Measurements from ENCODE around the gene MRPS7. TPM values are rescaled to one million over a fixed set of nuclear protein-coding genes. Genes with fewer than 3 reads are reported as not detected.

MRPS7 gene
- total and polyA plus RNA-seq, 10 of the 15 experiments (the other 5 are each of a cell fraction or from before 2014, with no cell fraction given): 88.4 to 217 (median 109) TPM

GRCh38 chr17:75228305-75228704, 33.4 kb upstream of the MRPS7 start (continued):
- no peak for TF ChIP-seq CHD4 (IDR thresholded peaks at IDR 0.05)

GRCh38 chr17:75228847-75229246, 32.8 kb upstream of the MRPS7 start:
- no peak overlapping the region for H3K27ac ChIP-seq (ENCODE audit: control insufficient read depth, insufficient read depth)
- FAIRE-seq (no peak), ATAC-seq (no peak), DNase-seq (ENCODE audit: low read depth, low spot score) (no peak)
- no peak overlapping the region for H3K4me3 ChIP-seq
- intact Hi-C loops (cut with micrococcal nuclease; ENCODE audit: unreplicated experiment): no loop called here
- H3K36me3 ChIP-seq (ENCODE audit: control insufficient read depth in 2 of 2, insufficient read depth in 2 of 2, low read length in 1 of 2): peaks cover 37 to 40% of the 10 kb centered on the region in 2 experiments
- no peaks in the 10 kb centered on the region for H3K4me1 ChIP-seq (ENCODE audit: control insufficient read depth, insufficient read depth, low read length)
- ChIA-PET CTCF (interaction anchor here (0.8 to 1.4 kb wide), 4 partner anchors 13 to 267 kb away, joined by 3 to 5 read pairs (median 3); no protein-coding TSS in a partner anchor), POLR2A (interaction anchor here (0.6 to 1.4 kb wide), 3 partner anchors 16 to 62 kb away, joined by 3 to 5 read pairs (median 3); partner anchors contain the start of genes GGA3 and MRPS7), RAD21 (ENCODE audit: unreplicated experiment) (interaction anchor here (0.5 kb wide), 1 partner anchor 56 kb away, joined by 3 read pairs; no protein-coding TSS in a partner anchor), SMC1A (ENCODE audit: uncharacterized antibody, unreplicated experiment) (interaction anchor here (1.0 kb wide), 1 partner anchor 151 kb away, joined by 3 read pairs; no protein-coding TSS in a partner anchor)
- H3K9me3 ChIP-seq (replicated peaks; ENCODE audit: control insufficient read depth, insufficient read depth, low read length): no peaks in the 10 kb centered on the region
- 97% methylated on average over 4 of the region's 4 CpGs for WGBS (ENCODE audit: insufficient coverage, insufficient replicate concordance, low lambda C conversion rate, missing lambda C conversion rate)
- no peaks in the 10 kb centered on the region for H4K20me1 ChIP-seq (ENCODE audit: control insufficient read depth, insufficient read depth)
- BruUV-seq (replicated peaks): no TSS peak
- no peaks in the 10 kb centered on the region for H3K79me2 ChIP-seq (ENCODE audit: control insufficient read depth, insufficient read depth, low read length)
- H3K4me2 ChIP-seq (ENCODE audit: control insufficient read depth, insufficient read depth): no peak overlapping the region
- H3K9ac ChIP-seq (ENCODE audit: control insufficient read depth, insufficient read depth, low read length): no peak overlapping the region
- in situ Hi-C loops (cut with MboI): no loop called here
- no peaks in the 10 kb centered on the region for H3K27me3 ChIP-seq (replicated peaks in 1 of 2; ENCODE audit: control insufficient read depth in 2 of 2, insufficient read depth in 2 of 2, low read length in 1 of 2)
- no peak overlapping the region for H2AFZ ChIP-seq (ENCODE audit: control insufficient read depth, low read depth, low read length)
- TF ChIP-seq RAD51 (IDR thresholded peaks at IDR 0.05) (no peak), USF2 (IDR thresholded peaks at IDR 0.05; ENCODE audit: borderline replicate concordance, low read depth, low read length) (no peak), ZNF207 (IDR thresholded peaks at IDR 0.05; ENCODE audit: borderline replicate concordance) (no peak), CHD2 (IDR thresholded peaks at IDR 0.05; ENCODE audit: borderline replicate concordance, low read depth, low read length) (no peak), IKZF2 (IDR thresholded peaks at IDR 0.05) (no peak), CEBPB (IDR thresholded peaks at IDR 0.05; ENCODE audit: borderline replicate concordance in 1 of 2, low read depth in 2 of 2, low read length in 2 of 2) (no peak), ELK1 (IDR thresholded peaks at IDR 0.05; ENCODE audit: low read depth, low read length) (no peak), STAT3 (IDR thresholded peaks at IDR 0.05; ENCODE audit: low read depth, low read length) (no peak), ZZZ3 (IDR thresholded peaks at IDR 0.05; ENCODE audit: control insufficient read depth, insufficient read length, low read depth) (no peak), FOXM1 (IDR thresholded peaks at IDR 0.05; ENCODE audit: low read depth, low read length) (no peak), PAX8 (IDR thresholded peaks at IDR 0.05) (no peak), BHLHE40 (IDR thresholded peaks at IDR 0.05; ENCODE audit: borderline replicate concordance in 1 of 2, low read depth in 2 of 2, low read length in 1 of 2) (no peak), REST (IDR thresholded peaks at IDR 0.05; ENCODE audit: low read depth, low read length) (no peak), NFYB (IDR thresholded peaks at IDR 0.05; ENCODE audit: insufficient read depth, low read depth, low read length) (no peak), RCOR1 (conservative IDR thresholded peaks at IDR 0.05; ENCODE audit: low read depth, low read length) (no peak)
